LNCaP clone FGC (cell line): ENCODE measurements around the gene RGS21.

ENCODE experiments used
- DNase-seq: peaks from one replicate; pipeline ENCODE4 v3.0.0-alpha.2; 2011; ENCODE audit warnings: low read depth
- H3K4me3 ChIP-seq: 2 replicates; pipeline ENCODE4 v1.5.1; 2011; ENCODE audit warnings: mild to moderate bottlenecking, low read depth, low read length, control low read depth
- TF ChIP-seq, protein P1 (sequence below): IDR thresholded peaks from 2 replicates; pipeline ENCODE4 v1.5.1; 2012; ENCODE audit warnings: mild to moderate bottlenecking; ENCODE audit not compliant: control insufficient read depth, insufficient read depth; ENCODE audit errors: extremely low read depth

RGS21 gene, protein sequence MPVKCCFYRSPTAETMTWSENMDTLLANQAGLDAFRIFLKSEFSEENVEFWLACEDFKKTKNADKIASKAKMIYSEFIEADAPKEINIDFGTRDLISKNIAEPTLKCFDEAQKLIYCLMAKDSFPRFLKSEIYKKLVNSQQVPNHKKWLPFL

DNA sequence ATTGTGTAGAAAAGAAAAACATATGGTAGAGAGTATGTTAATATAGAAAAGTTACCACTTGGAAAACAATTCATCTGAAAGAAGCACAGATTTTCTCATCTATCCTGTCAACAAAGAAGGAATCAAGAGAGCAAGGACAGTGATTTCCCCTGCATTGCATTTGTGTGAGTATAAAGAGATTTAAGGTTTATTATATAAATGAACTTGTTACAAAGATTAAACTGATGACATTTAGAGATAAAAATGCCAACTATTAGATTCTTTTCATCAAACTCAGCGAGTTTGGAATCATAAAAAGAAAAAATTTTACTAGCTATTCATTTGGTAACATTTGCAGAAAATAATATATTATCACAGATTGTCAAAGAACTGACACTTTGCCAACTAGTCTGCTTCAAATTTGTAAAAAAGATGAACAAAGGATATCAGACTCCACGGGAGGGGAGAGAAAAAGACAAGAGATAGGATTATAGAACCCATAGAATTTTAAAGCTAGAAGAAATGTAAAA, at the start of gene RGS21:
Gene RGS21, plus strand, starts transcription at position 51 of the 509 bp plus-strand sequence. CDS start 26,045 bp downstream, outside the sequence.
- TF ChIP-seq, protein P1, sequence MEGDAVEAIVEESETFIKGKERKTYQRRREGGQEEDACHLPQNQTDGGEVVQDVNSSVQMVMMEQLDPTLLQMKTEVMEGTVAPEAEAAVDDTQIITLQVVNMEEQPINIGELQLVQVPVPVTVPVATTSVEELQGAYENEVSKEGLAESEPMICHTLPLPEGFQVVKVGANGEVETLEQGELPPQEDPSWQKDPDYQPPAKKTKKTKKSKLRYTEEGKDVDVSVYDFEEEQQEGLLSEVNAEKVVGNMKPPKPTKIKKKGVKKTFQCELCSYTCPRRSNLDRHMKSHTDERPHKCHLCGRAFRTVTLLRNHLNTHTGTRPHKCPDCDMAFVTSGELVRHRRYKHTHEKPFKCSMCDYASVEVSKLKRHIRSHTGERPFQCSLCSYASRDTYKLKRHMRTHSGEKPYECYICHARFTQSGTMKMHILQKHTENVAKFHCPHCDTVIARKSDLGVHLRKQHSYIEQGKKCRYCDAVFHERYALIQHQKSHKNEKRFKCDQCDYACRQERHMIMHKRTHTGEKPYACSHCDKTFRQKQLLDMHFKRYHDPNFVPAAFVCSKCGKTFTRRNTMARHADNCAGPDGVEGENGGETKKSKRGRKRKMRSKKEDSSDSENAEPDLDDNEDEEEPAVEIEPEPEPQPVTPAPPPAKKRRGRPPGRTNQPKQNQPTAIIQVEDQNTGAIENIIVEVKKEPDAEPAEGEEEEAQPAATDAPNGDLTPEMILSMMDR, result no peak
- DNase-seq, result no peak
- H3K4me3 ChIP-seq, result no peak within 1 kb of the TSS

DNA sequence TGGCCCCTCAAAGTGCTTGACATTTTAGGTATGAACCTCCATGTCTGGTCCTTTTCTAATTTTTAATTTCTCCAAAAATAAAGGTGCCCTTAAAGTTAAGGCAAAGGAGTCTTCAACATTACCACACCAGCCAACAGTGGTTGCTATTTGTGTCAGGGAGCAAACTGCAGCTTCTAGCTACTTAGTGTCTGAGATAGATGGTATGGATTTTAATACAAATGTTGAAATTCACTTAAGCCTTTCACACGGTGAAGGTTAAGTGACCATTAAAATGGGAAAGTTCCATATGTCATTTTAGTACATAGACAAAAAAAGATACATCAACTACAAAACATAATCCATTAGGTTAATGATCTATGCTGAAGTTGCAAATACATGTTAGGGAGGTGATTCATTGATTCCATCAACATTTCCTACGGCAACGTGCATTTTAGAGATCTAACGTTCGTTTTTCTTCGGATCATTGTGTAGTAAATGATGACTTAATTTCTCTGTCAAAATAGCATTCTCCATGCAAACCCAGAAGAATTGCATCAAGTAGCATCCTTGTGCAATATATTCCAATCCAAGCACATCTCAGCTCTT, 48.2 kb upstream of the RGS21 start:
- H3K4me3 ChIP-seq, result no peak overlapping the region
- no peak for DNase-seq
- TF ChIP-seq, protein P1, result no peak

DNA sequence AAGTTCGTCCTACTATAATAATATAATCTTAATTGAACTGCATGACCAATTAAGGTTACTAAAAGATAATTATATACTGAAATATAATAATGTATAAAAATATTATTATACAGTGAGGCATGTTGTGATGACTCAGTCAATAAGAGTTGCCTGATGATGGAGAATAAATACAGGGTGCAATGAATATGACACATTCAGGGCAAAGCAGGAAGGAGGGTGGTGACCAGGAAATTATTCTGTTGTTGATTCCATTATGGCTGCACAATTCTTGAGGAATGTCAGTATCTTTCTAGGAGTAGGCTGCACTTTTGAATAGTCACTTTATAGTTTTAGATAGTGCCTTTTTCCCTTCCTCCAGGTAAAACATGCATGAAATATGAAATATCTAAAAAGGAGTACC, 46.4 kb upstream of the RGS21 start:
- DNase-seq, result no peak
- no peak overlapping the region for H3K4me3 ChIP-seq
- TF ChIP-seq, protein P1, result no peak

DNA sequence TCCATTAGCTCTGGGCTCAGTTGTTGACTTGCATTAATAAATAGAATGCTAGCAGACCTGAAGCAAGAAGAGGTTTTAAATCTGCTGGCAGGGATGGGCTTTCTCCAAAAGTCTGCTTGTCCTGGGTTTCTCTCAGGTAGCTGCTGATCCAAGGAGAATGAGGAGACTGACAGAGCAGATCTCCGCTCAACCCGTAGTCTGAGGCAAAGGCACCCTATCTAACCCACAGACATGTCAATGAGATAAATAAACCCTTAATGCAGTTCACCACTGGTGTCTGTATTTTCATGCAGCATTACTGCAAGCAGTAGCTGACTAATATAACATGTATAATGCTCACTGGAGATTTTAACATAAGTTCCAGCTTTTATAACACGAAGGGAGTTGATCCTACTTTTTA, 44.1 kb upstream of the RGS21 start:
- no peak for DNase-seq
- H3K4me3 ChIP-seq, result no peak overlapping the region
- TF ChIP-seq, protein P1, result no peak

DNA sequence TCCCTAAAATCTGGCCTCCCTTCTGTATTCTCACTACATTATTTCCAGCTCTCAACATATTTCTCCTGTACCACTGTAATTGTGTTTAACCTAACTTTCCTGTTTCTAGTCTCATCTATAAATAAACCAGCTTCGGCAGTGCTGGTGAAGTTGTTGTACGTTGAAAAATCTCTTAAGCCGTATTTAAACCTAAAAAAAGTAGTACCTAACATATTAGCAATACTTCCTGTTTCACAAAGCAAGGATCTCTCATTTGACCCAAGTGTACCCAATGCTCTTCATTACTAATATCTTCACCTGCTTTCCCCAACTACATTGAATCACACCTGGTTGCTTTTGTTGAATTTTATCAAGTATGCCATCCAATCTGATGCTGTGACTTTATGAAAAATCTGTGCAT, 42.2 kb upstream of the RGS21 start:
- DNase-seq, result no peak
- TF ChIP-seq, protein P1, result no peak
- H3K4me3 ChIP-seq, result no peak overlapping the region

DNA sequence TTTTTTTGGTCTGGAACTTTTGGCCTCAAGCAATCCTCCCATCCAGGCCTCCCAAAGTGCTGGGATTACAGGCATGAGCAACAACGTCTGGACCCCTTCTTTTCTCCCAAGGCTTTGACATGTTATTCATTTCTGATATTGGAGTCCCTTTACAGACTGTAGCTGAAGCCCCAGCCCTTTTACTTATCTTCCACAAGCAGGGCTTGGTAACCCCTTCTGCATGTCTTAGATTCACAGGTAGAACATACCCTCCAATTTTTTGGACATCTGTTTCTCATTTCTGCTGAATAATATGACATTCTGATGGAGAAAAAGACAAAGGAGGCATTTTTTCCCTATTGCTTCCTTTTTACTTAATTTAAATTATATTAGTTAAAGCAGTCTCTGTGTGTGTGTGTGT, 39.2 kb upstream of the RGS21 start:
- H3K4me3 ChIP-seq, result no peak overlapping the region
- TF ChIP-seq, protein P1, result no peak
- no peak for DNase-seq

DNA sequence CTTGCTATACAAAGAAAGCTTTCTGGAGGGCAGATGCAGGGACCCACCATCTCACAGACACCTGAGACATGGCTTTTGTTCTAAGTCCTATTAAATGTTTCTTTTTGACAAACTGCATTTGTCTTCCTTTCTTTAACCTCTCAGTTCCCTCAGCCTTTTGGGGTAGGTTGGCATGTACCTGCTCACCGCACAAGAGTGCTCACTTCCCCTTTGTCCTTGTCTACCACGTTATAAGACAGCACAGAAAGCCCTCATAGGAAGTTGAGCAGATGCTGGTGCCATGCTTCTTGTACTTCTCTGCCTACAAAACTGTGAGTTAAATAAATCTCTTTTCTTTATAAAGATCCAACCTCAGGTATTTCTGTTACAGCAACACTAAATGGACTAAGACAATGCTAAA, 31.9 kb upstream of the RGS21 start:
- TF ChIP-seq, protein P1, result no peak
- H3K4me3 ChIP-seq, result no peak overlapping the region
- DNase-seq, result no peak
